ENCODE measurements around the gene PIMREG.

The PIMREG gene

DNA sequence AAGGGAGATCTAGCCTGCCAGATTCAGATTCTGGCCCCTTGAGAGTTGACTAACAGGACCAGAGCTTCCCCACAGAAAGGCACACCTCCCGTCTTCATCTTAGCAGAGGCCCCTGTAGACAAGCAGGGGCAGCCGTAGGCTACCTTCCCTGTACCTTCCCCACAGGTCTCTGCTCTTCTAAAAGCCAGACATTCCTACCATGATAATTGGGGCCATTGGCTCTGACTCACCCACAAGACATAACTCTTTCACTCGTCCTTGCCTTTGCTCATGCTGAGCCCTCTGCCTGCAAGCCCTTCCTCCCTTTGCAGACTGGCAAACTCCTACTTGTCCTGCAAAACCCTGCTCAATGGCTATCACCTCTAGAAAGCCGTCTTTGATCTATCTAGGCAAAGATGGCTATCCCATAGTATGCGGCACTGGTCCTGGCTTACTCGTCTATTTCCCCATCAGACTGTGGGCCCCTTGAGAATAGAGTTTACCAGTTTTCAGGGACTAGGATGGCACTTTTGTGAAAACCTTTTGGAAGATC is 43.8 kb downstream of the PIMREG start:
- TF ChIP-seq GATA3 (IDR thresholded peaks at IDR 0.05; ENCODE audit: low read depth, low read length), result no peak
- TF ChIP-seq GATA2 (IDR thresholded peaks at IDR 0.05; ENCODE audit: low read depth, low read length), result no peak

DNA sequence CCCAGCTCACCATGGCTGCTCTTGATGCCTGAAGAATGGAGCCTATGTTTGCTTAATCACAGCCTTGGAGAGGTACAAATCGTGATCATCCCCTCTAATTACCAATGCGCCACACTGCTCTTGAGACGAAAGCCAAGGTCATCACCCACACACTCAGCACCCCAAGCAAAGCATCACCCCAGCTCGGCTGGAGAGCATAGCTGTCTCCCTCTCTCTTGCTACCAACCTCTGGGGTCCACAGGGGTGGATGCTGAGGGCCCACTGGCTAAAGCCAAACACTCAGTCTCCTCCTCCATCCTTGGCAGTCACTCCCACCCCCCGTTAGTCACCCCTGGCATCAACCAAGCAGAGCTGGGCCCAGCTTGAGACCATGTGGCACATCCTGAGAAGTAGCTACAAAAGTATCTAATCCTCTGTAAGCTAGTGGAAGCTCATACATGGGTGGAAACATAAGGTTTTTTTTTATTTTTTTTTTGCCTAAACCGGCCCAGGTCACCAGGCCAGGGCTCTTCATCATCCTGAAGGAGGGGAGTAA is 44.8 kb downstream of the PIMREG start:
- no peak for TF ChIP-seq GATA3 (IDR thresholded peaks at IDR 0.05; ENCODE audit: low read depth, low read length)
- no peak for TF ChIP-seq GATA2 (IDR thresholded peaks at IDR 0.05; ENCODE audit: low read depth, low read length)

DNA sequence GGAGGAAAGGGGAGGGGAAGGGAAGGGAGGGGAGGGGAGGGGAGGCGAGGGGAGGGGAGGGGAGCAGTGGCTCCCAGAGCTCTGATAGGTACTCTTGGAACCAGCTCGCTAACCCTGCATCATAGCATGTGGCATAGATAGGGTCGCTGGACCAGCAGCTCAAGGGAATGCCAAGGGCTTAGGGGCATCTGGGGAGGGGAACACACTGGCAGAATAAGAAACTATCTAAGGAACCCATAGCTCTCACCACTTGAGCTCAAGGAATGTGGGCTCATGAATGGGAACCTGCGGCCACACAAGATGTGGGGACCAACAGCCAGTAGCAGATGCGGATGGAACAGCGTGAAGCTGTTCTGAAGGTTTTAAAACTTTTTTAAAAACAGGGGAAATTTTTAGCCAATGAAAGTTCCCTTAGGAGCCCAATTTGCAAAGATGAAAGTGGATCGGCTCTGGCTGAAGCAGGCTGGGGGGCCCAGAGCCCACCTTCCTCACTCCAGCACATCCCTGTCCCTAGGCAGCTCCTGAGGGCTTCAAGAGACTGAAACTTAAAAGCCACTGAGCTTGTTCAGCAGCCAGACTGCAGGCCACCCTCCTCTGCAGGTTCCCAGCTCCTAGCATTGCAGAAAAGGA is 46.9 kb downstream of the PIMREG start:
- TF ChIP-seq GATA2 (IDR thresholded peaks at IDR 0.05; ENCODE audit: low read depth, low read length), result no peak
- TF ChIP-seq GATA3 (IDR thresholded peaks at IDR 0.05; ENCODE audit: low read depth, low read length), result no peak

DNA sequence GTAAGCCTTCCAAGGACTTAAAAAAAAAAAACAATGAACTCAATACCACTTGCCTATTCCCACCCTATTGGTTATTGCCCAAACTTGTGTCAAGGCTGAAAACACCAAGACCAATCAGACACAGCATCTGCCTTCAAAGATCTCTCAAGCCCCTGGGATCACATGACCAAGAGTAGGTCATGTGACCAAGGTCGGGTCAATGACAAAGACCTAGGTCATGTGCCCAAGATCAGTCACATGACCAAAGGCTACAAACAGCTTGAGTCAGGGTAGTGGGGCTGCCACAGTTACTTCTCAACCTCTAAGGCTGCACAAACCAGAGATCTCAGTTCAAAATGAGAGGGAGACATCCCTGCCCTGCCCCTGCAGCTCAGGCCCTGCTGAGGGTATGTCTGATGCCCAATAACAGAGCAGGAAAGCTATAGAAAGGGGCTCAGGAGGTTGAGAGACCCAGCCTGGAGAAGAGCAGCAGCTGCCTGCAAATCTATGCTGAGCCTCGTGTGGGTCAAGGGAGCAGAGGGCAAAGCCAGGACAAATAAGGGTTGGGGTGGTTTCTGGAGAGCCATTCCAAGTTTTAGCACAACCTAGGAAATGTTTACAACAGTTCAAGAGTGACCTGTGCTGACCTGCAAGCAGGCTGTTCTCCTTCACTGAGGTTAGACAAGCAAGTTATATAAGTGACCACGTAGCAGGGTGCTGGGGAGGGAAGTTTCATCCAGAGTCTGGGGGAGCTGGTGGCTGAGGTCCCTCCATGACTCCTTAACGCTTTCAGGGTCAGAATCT is 48.8 kb downstream of the PIMREG start:
- TF ChIP-seq GATA2 (IDR thresholded peaks at IDR 0.05; ENCODE audit: low read depth, low read length), result no peak
- no peak for TF ChIP-seq GATA3 (IDR thresholded peaks at IDR 0.05; ENCODE audit: low read depth, low read length)

DNA sequence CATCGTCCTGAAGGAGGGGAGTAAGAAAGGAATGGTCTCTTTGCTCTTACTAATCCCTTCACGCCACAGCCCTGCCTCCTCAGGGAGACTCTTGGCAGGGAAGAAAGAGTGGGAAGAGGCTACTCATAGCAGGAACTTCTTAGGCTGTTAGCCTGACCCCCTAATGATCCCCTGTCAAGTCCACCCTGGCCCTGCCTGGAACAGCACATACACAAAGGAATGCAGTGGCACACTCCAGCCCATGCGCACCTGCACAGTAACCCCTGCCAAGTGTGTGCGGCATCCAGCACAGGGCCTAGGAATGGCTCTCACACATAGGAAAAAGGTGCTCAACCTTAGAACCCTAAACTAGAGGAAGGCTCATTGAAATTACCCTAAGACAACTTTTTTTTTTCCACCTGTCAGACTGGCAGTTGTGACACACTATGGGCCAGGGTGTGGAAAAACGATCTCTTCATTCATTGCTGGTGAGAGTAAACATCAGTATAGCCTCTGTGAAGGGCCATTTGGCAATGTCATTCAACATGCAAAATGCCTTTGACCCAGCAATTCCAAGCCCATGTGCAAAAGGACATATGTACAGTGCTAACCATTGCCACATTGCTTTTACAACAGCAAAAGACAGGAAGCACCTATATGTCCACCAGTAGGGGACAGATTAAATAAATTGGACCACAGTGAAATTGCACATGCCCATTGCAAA is 50.1 kb downstream of the PIMREG start:
- TF ChIP-seq GATA2 (IDR thresholded peaks at IDR 0.05; ENCODE audit: low read depth, low read length) (no peak), GATA3 (IDR thresholded peaks at IDR 0.05; ENCODE audit: low read depth, low read length) (no peak)

GRCh38 chr17:6495450-6496115 is 51.3 kb downstream of the PIMREG start:
- no peak for TF ChIP-seq GATA3 (IDR thresholded peaks at IDR 0.05; ENCODE audit: low read depth, low read length)
- TF ChIP-seq GATA2 (IDR thresholded peaks at IDR 0.05; ENCODE audit: low read depth, low read length), result no peak

- TF ChIP-seq GATA3 (IDR thresholded peaks at IDR 0.05; ENCODE audit: low read depth, low read length), result no peak
- no peak for TF ChIP-seq GATA2 (IDR thresholded peaks at IDR 0.05; ENCODE audit: low read depth, low read length)
Observed at GRCh38 chr17:6496116-6496481, 51.8 kb downstream of the PIMREG start.

- TF ChIP-seq GATA3 (IDR thresholded peaks at IDR 0.05; ENCODE audit: low read depth, low read length) (no peak), GATA2 (IDR thresholded peaks at IDR 0.05; ENCODE audit: low read depth, low read length) (no peak)
Observed at GRCh38 chr17:6496640-6497441, 52.6 kb downstream of the PIMREG start.

DNA sequence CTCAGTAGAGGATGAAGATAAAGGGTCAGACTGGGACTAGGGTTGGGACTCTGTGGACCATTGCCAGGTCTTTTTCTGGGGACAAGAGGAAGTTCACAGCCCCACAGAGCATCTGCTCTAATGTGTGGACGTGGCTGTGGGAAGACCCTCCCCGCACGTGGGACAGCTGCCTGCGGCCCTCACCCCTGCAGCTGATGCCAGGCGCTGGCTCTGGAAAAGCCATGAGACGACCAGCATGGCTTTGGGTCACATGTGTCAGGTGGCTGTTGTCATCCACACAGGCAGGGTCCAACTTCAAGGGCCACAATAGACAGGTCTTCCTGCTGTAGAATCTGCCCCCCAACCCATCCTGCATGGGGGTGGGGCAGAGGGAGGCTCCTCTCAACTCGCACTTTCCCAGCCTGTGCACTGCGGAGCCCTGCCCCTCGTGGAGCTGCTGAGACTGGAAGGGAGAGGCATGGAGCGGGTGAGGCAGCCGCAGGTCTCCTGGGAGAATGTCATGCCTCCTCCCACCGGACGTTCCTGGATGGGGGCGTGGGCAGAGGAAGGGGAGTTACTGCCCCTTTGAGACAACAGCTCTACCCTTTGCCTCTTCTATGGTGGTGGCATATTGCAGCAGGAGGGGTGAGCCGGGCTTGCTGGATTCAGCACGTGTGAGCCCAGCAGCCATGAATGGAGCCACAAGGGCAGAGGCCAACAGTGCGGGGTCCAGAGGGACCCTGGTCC is 53.4 kb downstream of the PIMREG start:
- TF ChIP-seq GATA3 (IDR thresholded peaks at IDR 0.05; ENCODE audit: low read depth, low read length), result no peak
- no peak for TF ChIP-seq GATA2 (IDR thresholded peaks at IDR 0.05; ENCODE audit: low read depth, low read length)

- no peak for TF ChIP-seq GATA2 (IDR thresholded peaks at IDR 0.05; ENCODE audit: low read depth, low read length)
- no peak for TF ChIP-seq GATA3 (IDR thresholded peaks at IDR 0.05; ENCODE audit: low read depth, low read length)
Observed at GRCh38 chr17:6498356-6498755, 54.1 kb downstream of the PIMREG start.

GRCh38 chr17:6498901-6499540 is 54.8 kb downstream of the PIMREG start:
- TF ChIP-seq GATA3 (IDR thresholded peaks at IDR 0.05; ENCODE audit: low read depth, low read length) (no peak), GATA2 (IDR thresholded peaks at IDR 0.05; ENCODE audit: low read depth, low read length) (no peak)
